Activated naive CD4-positive, alpha-beta T cell treated with Interleukin-2 at 50 U/mL for 16 hours (primary cell): ENCODE results near the gene STIMATE.

Experiments
- DNase-seq: peaks from one replicate; pipeline ENCODE4 v3.0.0-alpha.2; 2020

STIMATE gene

DNA sequence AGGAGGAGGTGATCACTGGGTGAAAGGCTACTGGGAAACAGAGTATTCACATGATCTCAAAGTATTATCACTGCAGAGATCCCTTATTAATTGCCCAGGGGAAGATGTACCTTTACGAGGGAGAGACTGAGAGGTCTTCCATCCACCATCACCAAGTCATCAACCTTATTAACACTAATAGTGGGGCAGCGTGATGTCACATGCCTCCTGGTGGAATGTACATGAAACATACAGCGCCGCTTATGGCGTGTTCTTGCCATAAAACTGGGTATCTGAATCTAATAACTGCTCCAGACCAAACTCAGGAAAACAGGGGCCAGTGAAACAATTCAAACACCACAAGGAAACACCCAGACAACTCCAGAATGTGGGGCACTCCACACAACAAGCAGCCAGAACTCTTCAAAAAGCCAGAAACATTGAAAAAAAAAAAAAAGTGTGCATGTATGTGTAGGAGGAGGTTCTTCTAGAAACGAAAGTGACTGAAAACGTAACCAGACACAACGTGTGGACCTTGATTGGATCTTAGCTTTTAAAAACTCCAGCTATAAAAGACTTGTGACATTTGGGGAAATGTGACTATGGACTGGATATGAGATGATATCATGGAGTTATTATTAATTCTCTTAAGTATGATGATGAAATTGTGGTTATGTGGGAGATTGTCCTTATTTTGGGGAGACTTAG is 4.6 kb downstream of the STIMATE start:
- DNase-seq = peak; percentile 38

DNA sequence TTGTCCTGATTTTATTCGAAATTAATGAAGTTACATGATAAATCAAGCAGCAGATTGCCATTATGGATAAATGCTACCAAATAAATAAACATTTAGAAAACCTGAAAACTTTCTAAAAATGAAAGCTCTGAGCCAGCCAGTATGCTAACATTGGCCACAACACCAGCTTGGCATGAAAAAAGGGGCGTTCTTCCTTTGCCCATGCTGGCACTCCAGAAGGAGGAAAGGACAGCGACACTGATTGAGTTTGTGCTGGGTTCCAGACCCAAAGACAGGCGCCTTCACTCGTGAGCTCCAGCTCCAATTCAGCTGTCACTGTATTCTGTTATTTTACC is 5.1 kb downstream of the STIMATE start:
- no peak for DNase-seq

DNA sequence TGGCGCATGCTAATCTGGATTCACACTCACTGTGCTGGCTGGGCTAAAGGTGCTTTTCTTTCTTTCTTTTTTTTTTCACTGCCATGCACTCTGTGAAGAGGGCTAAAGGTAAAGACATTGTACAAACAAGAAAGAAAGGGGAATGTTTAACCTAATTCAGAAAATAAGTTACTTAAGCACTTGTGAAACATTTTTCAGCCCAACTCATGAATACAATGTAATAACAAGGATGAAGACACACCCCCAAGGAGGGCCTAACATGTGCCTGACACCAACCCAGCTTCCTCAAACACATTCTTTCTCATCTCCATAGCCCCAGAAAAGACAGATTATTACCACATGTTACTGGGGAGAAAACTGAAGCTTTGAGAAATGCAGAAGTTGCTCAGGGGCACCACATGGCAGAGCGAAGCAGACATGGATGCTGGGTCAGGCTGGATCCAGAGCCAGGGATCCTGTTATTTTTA is 5.7 kb downstream of the STIMATE start:
- no peak for DNase-seq

DNA sequence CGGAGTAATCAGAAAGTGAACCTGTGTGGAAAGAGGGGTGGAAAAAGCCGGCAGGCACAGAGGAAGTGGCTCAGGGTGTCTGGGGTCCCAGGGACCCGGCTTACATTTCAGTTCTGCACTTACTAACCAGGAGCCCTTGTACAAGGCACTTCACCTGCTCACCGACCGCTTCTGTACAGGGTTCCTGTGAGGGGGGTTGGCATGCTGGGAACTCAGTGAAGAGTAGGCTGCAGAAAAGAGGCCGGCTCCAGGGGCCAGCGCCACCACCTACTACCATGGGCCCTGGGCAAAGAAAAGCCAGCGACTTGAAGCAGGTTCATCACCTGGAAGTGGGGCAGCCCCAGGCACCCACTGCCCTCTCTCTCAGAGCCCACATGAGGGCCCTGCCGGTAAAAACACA is 6.2 kb downstream of the STIMATE start:
- peak; percentile 58 for DNase-seq

DNA sequence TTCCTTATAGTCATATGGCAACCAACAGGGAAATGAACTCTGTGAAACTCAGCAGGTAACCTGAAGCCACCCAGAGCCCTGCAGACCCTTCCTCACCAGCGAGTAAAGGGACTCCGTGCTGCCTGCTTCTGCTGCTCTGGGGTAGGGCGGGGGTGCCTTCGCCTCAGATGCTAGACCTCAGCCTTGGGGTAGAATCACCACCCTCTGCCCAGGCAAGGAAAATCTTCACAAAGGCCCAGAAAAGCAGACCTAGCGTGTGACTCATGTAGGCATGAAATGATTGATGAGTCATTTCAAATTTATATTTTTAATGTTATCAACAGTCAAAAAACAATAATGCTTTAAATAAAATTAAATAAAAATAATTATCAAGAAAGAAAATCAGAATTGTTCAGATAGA is 6.6 kb downstream of the STIMATE start:
- peak; percentile 57 for DNase-seq

DNA sequence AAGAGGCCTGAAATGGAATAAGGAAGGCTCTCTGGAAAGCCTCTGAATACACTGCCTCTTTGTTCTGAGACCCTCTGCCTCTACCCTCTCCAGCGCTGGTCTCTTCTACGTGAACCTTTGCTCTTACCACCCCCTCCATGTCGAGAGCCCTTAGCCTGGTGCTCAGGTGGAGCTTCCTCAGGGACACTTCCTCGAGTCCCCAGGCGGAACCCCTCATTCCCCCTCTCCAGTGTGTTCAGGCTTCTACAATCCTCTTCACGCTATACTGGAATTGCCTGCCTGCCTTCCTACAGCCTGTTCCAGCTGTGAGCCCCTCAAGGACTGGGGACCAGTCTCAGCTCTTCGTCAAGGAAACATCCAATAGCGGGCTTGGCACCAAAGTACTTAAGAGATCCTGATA is 7.4 kb downstream of the STIMATE start:
- no peak for DNase-seq

DNA sequence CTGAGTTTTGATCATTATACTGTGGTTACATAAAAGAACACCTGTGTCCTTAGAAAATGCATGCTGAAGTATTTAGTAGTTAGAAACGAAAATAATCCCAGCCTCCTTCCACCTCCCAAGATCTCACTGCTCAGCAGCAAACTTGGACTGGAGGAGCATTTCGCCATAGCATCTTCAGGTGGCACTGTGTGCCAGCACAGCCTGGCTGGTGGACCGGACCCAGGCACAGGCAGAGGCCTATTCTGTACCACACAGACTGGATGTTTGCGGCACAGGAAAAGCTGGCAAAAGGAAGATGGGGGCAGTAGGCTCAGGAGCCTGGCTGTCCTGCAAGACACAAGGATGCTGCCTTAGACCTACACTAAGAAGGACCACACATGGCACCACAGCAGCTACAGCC is 10.2 kb downstream of the STIMATE start:
- DNase-seq = no peak

DNA sequence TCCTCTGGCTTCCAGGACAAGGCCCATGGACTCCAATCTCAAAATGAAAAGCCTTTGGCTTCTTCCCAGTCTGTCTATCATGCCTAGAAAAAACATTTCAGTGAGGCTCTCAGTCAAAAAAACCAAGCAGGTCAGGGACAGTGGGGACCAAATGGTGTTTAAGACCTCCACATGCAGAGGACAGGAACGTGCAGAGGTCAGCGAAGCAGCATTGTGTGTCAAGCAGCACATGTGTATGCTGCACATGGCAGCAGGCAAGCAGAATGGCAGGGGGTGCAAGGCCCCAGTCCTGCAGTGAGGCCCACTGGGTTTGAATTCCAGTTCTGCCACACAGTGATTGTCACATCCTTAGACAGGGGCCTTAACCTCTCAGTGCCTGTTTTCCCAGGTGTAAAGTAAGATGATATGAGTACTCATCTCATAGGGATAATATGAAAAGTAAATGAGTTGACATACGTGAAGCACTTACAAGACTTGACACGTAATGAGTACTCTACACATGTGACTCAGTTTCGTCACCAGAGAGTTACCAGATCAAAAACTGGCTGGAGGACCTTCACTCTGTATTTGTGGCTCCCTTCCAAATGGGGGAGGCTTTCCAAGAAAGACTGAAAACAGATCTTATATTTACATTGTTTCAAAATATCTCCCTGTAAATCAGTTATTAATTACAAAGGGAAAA is 11.2 kb downstream of the STIMATE start:
- DNase-seq = no peak

DNA sequence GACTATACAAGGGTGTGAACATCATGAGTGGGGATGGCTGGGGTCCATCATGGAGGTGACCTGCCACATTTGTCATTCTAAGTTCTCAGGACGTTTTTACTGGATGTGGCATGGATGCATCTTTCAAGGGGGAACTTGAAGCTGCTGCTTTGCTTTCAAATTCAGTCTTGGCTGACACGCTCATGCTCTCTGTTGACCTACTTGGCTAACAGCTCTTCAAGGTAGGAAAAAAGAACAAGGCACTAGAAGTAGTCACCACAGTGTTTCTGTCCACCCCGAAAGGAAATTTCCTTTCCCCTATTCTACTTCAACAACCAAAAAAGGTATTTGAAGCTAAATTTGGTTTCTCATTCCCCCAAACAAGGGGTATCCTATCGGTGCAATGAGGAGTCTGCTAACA is 15.0 kb downstream of the STIMATE start:
- DNase-seq = no peak

DNA sequence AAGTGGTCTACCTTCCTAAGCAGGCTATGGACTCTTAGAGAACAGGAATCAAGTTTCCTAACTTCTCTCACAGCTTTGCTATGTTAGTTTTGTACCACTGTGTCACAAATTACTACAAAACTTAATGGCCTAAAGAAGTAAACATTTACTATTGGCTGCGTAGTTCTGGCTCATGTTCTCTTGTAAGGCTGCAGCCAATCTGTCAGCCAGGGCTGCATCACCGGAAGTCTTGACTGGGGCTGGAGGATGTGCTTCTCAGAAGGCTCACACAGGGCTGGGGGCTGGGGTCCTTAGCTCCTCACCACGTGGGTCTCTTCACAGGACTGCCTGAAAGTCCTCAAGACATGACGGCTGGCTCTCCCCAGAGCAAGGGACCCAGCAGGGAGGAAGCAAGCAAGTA is 15.5 kb downstream of the STIMATE start:
- no peak for DNase-seq

DNA sequence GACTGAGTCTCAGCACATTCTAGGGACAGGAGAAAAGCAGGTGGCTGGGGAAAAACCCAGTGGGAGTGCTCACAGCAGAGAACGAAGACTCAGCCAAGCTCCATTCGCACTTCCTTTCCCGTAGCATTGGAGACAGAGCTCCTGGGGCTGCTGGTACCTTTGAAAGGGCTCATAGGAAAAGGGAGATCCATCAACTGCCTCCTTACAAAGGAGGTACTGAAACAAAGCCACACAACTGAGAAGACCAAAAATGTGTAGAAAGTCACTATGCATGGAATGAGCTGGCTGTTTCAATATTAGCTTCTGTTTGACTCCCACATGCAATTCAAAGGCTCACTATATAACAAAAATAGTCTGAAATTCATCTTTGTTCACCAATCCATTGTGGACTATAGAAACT is 16.9 kb downstream of the STIMATE start:
- no peak for DNase-seq

DNA sequence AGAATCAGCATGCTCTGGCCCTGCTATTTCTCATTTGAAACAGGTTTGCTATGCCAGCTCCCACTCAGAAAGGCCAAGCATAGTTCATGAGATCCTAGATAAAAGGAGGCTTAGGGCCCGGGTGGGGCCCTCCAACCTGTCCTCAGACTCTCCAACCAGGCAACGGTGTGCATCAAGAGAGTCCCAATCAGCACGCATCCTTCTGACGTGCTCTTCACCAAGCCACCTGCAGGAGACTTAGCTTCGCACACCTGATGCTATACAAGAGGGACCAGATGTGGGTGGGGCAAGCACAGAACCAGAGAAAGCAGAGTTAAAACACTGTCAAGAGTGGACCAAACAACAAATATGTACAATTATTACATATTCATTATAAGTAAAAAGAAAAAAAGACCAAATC is 17.3 kb downstream of the STIMATE start:
- DNase-seq = no peak

DNA sequence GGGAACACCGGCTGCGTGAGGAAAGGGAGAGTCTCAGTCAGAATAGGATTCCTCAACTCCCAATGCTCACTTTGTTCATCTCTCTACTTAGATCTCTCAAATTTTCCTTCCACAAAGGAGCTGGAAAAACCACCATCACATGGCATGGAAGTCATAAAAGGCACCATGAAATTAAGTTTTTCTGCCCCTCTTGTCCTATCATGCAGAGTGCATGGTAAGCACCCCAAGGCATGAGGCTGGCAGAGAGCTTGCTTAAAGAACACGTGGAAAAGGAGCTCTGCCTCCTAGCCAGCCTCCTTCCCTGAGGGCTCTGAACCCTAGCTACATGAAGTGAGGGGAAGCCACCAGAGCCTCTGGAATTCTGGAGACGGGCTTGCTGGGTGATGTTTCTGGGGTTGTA is 17.8 kb downstream of the STIMATE start:
- no peak for DNase-seq

DNA sequence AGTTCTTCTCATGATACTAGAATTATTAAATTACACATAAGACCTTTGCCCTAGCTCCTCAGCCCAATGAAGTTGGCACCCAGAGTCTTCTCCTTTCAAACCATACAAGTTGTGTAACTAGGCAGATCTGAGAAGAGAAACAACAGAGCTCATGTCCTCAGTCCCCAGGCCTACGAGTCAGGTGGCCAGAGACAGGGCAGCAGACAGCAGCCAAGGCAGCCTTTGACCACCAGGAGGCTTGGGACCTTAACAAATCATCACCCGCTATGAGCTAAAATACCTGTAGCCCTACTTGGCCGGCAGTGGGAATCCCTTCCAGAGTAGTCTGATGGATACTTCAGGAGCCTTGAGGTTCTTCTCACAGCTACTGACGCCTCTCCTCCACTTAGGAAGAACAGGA is 18.3 kb downstream of the STIMATE start:
- DNase-seq = no peak

DNA sequence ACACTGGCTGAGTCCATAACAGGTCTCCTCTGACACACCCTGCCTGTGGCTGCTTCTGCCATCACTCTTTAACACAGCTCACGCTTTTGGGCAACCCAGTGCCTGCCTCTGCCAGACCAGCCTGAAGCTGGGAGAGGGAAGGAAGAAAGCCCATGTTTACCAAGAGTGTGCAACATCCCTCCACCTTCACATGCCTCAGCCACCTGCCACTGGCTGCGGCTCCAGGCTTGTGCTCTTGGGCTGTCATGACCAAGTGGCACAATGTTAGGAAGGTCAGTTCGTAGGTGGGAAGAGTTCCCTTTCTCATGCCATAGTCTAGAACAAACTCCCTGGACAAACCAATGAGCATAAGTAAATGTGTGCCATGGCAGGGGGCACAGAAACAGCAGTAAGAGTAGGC is 20.3 kb downstream of the STIMATE start:
- no peak for DNase-seq

DNA sequence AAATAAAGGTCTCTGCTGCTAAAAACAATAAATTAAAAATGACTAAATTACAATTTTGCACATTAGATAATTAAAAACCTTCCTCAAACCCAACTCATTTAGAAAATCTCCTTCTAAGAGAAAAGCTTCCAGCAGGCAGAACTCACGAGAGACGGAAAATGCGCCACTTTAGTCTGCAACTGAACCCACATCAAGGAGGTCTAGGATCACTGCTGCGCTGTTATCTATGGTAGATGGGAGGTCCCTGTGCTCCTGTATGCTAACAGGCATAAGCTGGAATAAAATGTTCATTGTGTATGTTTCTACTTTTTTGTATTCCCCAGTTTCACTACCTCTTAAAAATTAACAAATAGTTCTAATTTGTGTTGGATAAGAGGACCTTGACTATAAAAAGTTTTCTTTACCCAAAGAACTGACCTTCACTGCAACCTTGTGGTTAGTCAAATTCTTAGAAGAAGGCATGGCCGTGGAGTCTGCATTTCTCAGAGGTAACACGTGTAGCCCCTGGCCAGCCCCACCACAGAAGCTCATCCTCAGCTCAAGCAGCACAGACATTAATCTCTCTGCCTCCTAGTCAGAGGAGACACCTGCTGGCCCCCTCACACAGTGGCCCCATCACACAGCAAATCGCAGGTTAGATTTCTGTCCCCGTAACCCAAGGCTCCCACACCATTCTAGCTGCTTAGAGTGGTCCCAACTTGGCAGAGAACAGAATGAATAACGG is 22.3 kb downstream of the STIMATE start:
- DNase-seq = no peak

DNA sequence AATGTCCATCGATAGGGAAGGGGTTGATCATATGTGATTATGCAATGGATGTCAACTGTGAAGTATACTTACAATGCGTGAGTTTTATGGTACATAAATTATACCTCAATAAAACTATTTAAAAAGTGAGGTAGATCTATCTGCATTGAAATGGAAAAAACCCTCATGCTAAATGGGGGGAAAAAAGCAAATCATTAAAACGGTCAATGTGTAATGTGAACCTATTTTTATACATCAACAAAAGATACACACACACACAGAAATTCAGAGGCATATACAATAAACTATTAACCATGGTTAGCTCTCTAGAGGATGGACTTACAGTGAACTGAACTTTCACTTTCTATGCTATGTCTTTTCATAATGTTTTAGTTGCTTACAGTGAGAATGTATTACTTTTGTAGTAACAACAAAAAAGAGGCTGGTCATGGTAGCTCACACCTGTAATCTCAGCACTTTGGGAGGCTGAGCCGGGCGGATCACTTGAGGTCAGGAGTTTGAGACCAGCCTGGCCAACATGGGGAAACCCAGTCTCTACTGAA is 23.1 kb downstream of the STIMATE start:
- no peak for DNase-seq

DNA sequence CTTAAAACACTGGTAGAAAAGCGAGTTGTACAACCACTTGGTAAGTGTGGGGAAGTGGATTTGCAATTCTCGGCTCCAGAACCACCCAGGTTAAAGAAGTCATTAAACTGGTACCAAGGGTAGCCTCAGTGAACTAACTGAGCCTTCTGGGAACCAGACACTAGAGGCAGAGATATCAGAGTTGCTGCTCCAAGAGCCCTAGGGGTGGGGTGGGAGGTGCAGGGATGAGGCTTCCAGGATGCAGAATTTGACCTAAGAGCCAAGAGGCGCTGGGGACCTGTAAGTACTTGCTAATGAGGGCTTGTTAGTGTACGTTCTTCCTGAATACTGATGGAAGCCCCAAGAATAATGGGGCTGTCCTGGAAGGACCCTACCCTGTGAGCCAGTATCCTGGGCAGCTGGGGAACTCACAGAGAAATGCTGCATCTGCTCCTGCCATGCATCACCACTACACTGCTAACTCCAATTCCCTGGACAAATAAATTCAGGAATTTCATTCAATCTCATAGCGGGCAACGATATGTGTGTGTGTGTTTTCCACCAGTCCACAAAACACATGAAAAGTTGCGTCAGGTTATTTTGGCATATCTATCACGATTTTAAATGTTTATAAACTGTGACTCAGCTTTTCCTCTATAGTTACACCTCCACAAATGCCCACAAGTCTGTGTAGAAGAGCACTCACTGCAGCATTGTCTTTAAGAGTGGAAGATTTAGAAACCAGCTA is 23.8 kb downstream of the STIMATE start:
- DNase-seq = no peak

DNA sequence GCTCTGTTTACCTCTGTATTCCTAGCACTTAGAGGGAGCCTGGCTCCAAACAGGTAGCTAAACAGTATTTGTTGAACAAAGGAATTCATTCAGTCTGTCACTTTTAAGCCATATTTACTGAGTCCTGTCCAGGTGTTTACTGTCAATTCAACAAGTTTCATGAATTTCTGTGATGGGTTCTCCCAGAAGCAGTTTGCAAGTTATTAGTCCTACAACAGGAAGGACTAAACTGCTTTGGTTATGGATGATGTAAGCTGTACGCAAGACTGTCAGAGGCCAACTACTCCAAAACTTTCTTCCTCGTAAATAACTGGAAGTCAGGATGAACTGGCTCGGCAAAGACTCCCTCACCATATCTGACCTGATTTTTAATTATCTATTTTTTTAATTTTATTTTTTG is 25.1 kb downstream of the STIMATE start:
- no peak for DNase-seq

DNA sequence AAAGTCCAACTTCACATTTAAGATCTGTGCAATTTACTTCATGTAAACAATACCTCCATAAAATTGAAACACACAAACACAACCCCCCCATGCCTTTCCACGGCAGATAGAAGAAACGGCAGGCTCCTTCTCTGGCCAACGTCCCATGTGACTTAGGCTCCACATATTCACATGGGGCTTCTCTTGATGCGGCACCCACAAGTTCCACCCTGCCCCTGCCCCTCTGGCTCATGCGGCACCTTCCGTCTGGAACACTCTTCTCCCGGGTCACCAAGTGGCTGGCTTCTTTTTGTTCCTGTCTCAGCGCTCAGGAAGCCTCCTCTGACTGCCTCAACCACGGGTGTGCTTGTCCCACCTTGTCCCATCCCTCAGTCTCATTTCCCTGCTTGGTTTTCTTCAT is 25.6 kb downstream of the STIMATE start:
- DNase-seq = no peak

DNA sequence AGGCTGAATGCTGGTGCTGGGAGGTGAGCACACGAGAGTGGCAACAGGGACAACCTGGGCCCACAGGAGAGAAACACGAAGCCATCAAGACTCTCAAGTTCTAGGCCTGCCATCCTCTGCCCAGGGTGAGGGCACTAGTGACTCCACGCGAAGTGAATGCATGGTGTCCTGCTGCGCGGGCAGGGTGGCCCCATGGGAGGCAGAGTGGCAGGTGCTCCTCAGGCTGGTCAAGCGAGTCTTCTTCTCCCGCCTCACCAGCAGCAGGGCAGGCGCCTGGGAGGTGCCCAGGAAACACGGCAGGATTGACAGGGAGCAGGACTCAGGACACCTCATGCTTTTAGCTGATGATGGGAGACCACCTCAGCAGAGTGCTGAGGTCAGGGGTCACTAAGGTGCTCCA is 26.9 kb downstream of the STIMATE start:
- no peak for DNase-seq

DNA sequence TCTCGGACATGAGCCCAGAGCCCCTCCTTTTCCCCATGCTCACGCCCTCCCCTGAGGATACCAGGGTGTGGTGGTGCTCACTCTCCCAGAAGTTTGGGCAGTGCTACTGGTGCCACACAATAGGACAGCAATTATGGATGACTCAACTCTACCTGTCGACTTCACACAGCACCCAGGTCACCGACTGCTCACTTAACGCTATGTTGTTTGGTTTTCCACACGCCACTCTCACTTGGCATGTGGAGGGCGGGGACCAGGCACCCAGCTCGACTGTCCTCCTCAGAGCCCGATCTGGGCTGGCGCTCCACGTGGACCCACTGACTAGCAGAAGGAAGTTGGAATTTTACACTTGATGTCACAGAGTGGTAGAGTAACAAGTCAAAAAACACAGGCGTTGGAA is 30.9 kb downstream of the STIMATE start:
- DNase-seq = no peak

DNA sequence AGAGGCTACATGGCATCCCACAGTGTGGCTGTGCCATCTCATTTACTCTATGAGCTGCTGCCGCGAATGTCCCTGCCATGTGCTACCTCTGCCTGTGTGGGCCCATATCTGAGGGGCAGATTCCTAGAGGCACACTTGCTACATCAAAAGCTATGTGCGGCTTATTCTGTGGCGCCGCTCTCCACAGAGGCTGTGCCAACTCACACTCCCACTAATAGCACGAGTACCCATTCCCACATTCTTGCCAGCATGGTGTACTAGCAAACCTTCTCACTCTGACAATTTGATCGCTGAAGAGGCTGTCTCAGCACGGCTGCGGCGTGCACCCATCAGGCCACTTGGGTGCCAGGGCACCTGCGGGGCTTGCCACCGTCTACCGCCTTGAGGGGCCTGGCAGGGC is 31.4 kb downstream of the STIMATE start:
- no peak for DNase-seq

DNA sequence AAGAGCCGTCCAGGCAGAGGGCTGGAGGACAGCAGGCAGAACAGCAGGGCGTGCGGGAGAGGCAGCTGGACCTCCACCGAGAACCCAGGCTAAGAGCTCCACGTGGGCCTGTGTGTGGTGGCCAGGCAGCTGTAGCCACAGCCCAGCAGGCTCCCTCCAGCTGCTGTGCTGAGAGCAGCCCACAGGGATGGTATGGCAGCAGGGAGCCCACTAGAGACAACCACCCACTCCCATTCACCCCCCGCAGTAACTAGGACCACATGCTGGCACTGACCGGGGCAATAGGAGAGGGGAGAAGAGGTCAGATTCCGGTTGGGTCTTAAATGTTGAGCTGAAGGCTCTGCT is 37.0 kb downstream of the STIMATE start:
- DNase-seq = no peak
